Mesendoderm (in vitro differentiated cells): ENCODE data around the gene UBE3D.
"Not testable (repeated sequence)": the region's sequence is repeated elsewhere in the genome, so short reads cannot be mapped to it uniquely, and the experiment has no call there.

Experiments
- DNase-seq: peaks from one replicate; pipeline ENCODE4 v3.0.0; 2013
- H2AK5ac ChIP-seq: 2 replicates; pipeline ENCODE4 v1.6.1; 2013; ENCODE audit warnings: low read length, inconsistent platforms
- H2BK120ac ChIP-seq: 2 replicates; pipeline ENCODE4 v1.6.1; 2013; ENCODE audit warnings: low read depth, mild to moderate bottlenecking, low read length, moderate library complexity, mixed read lengths
- H2BK15ac ChIP-seq: replicated peaks from 2 replicates; pipeline ENCODE4 v1.6.1; 2013; ENCODE audit warnings: low read depth, mild to moderate bottlenecking, moderate library complexity
- H2BK5ac ChIP-seq: 2 replicates; pipeline ENCODE4 v1.6.1; 2013; ENCODE audit warnings: low read length, inconsistent platforms
- H3K18ac ChIP-seq: 2 replicates; pipeline ENCODE4 v1.6.1; 2013; ENCODE audit warnings: mild to moderate bottlenecking, low read length, mixed read lengths
- H3K23ac ChIP-seq: one replicate; pipeline ENCODE4 v1.6.1; 2013; ENCODE audit warnings: low read length
- H3K27ac ChIP-seq: 2 replicates; pipeline ENCODE4 v1.5.1; 2013; ENCODE audit warnings: low read depth, mild to moderate bottlenecking, inconsistent platforms, low read length, moderate library complexity
- H3K27me3 ChIP-seq: 2 replicates; pipeline ENCODE4 v1.6.1; 2013; ENCODE audit warnings: low read length, control low read depth, mild to moderate bottlenecking, inconsistent platforms; ENCODE audit not compliant: insufficient read depth, poor library complexity
- H3K36me3 ChIP-seq: 2 replicates; pipeline ENCODE4 v1.6.1; 2013; ENCODE audit warnings: low read length, inconsistent platforms; ENCODE audit not compliant: control insufficient read depth, insufficient read depth
- H3K4ac ChIP-seq: one replicate; pipeline ENCODE4 v1.6.1; 2013; ENCODE audit warnings: low read depth, mild to moderate bottlenecking, low read length, moderate library complexity
- H3K4me1 ChIP-seq: 2 replicates; pipeline ENCODE4 v1.6.1; 2013; ENCODE audit warnings: low read depth, low read length, inconsistent platforms; ENCODE audit not compliant: control insufficient read depth
- H3K4me2 ChIP-seq: 2 replicates; pipeline ENCODE4 v1.6.1; 2013; ENCODE audit warnings: low read length
- H3K4me3 ChIP-seq: 2 replicates; pipeline ENCODE4 v1.5.1; 2013; ENCODE audit warnings: mild to moderate bottlenecking, low read length
- H3K56ac ChIP-seq: one replicate; pipeline ENCODE4 v1.6.1; 2013; ENCODE audit warnings: low read length
- H3K79me1 ChIP-seq: 2 replicates; pipeline ENCODE4 v1.6.1; 2013; ENCODE audit warnings: low read length, inconsistent platforms
- H3K79me2 ChIP-seq: 2 replicates; pipeline ENCODE4 v1.6.1; 2013; ENCODE audit warnings: mild to moderate bottlenecking, low read length; ENCODE audit not compliant: control insufficient read depth, insufficient read depth
- H3K9ac ChIP-seq: 2 replicates; pipeline ENCODE4 v1.6.1; 2013; ENCODE audit warnings: low read length, inconsistent platforms
- H4K5ac ChIP-seq: one replicate; pipeline ENCODE4 v1.6.1; 2013; ENCODE audit warnings: low read length
- H4K8ac ChIP-seq: one replicate; pipeline ENCODE4 v1.6.1; 2013; ENCODE audit warnings: low read depth, mild to moderate bottlenecking, control low read depth, low read length, moderate library complexity
- WGBS: extraction: QIAGEN DNeasy Blood & Tissue Kit; methylation state at CpG from one replicate; pipeline ENCODE4 v1.1.7; 2013; ENCODE audit warnings: low lambda C conversion rate, missing lambda C conversion rate; ENCODE audit not compliant: insufficient coverage; ENCODE audit errors: extremely low coverage; 5-methylcytosine and 5-hydroxymethylcytosine counted together

The UBE3D gene

DNA sequence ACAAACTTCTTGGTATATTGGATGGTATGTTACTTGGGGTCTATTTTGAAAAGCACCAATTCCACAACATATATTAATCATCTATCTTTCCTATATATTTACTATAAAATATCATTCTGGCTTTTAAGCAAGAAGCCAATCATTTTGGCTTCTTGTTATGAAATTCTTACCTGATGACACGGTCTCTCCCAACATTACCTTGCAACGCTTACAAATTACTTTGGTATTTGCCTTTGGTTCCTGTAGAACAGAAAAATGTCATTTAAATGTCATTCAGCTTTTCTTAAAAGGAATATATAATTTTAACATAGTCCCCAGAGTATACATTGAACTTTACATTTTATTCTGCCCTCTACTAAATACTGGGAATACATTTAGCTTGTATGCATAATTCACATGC lies 27.4 kb downstream of the UBE3D start:
- no peak overlapping the region for H3K9ac ChIP-seq
- no peak overlapping the region for H3K27ac ChIP-seq
- H3K4me2 ChIP-seq, result no peak overlapping the region
- H4K8ac ChIP-seq, result no peak overlapping the region
- no peak overlapping the region for H3K18ac ChIP-seq
- H3K79me1 ChIP-seq, result no peaks in the 10 kb centered on the region
- H3K4ac ChIP-seq, result no peak overlapping the region
- H2BK5ac ChIP-seq, result no peak overlapping the region
- H3K56ac ChIP-seq, result no peak overlapping the region
- H3K4me1 ChIP-seq, result peaks cover 3% of the 10 kb centered on the region
- no peaks in the 10 kb centered on the region for H3K27me3 ChIP-seq
- no peak overlapping the region for H2AK5ac ChIP-seq
- no peak overlapping the region for H3K4me3 ChIP-seq
- H3K79me2 ChIP-seq, result no peaks in the 10 kb centered on the region
- WGBS, result no CpG with 5 or more reads among the region's 2 CpGs
- DNase-seq, result peak; percentile 57
- H3K36me3 ChIP-seq, result no peaks in the 10 kb centered on the region
- no peak overlapping the region for H3K23ac ChIP-seq
- no peak overlapping the region for H2BK15ac ChIP-seq
- H2BK120ac ChIP-seq, result no peak overlapping the region
- no peak overlapping the region for H4K5ac ChIP-seq

DNA sequence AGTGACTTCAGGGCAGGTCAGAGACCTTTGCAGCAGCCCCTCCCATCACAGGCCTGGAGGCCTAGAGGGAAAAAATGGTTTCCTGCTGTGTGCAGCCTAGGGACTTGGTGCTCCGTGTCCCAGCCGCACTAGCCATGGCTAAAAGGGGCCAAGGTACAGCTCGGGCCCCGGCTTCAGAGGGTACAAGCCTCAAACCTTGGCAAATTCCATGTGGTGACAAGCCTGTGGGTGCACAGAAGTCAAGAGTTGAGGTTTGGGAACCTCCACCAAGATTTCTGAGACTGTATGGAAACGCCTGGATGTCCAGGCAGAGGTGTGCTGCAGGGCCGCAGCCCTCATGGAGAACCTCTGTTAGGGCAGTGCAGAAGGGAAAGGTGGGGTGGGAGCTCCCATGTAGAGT lies 34.0 kb downstream of the UBE3D start:
- Histone ChIP-seq H2BK5ac (no peak overlapping the region), H4K8ac (no peak overlapping the region), H3K36me3 (peaks cover 4% of the 10 kb centered on the region), H4K5ac (no peak overlapping the region), H3K79me2 (no peaks in the 10 kb centered on the region), H3K4ac (no peak overlapping the region), H3K4me3 (no peak overlapping the region), H2AK5ac (no peak overlapping the region), H2BK120ac (no peak overlapping the region), H3K27ac (no peak overlapping the region), H3K56ac (no peak overlapping the region), H3K4me1 (no peaks in the 10 kb centered on the region), H3K18ac (no peak overlapping the region), H3K23ac (no peak overlapping the region), H3K4me2 (no peak overlapping the region), H2BK15ac (no peak overlapping the region), H3K9ac (no peak overlapping the region), H3K27me3 (no peaks in the 10 kb centered on the region), H3K79me1 (no peaks in the 10 kb centered on the region)
- no CpG with 5 or more reads among the region's 6 CpGs for WGBS
- peak; percentile 20 for DNase-seq

DNA sequence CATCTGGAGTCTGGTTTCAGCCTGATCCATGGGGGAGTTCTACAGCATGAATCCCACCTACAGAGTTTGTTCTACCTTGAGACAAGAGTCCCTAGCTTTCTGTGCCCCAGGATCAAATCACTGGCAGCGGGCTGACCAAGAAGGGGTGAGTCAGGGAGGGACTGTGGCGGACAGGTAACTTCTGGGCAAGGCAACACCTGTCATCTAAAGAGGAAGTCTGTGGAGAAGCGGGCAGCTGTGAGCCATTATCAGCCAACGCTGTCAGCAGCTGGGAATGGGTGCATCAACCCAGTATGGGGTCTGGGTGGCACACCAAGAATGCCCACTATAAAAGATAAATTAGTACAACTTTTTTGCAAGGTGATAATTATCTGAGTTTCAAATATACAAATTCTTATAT lies 45.9 kb downstream of the UBE3D start:
- Histone ChIP-seq H3K4me3 (no peak overlapping the region), H3K4me2 (no peak overlapping the region), H2BK120ac (no peak overlapping the region), H3K79me2 (no peaks in the 10 kb centered on the region), H3K4ac (no peak overlapping the region), H3K79me1 (no peaks in the 10 kb centered on the region), H2BK5ac (no peak overlapping the region), H3K56ac (no peak overlapping the region), H4K5ac (no peak overlapping the region), H3K27ac (no peak overlapping the region), H3K27me3 (no peaks in the 10 kb centered on the region), H3K18ac (no peak overlapping the region), H2BK15ac (no peak overlapping the region), H4K8ac (no peak overlapping the region), H2AK5ac (no peak overlapping the region), H3K9ac (no peak overlapping the region), H3K4me1 (no peaks in the 10 kb centered on the region), H3K36me3 (no peaks in the 10 kb centered on the region), H3K23ac (no peak overlapping the region)
- WGBS, result no CpG with 5 or more reads among the region's 4 CpGs
- no peak for DNase-seq

DNA sequence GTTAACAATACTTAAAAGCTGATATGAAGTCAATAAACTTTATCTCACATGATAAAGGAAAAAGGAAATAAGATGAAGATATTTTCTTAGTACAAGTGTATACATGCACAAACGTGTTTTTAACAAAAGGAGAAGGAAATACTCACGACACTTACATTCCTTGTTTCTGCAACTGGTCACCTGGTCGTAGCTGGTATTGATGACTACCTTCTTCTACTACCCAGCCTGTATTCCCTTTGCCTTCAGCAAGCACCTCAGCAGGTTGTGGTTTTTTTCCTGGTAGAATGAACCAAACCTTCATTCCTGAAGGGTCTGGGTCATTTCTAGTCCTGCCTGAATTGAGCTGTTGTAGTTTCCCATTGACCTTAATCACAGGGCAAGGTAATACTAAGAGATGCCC lies 54.5 kb downstream of the UBE3D start:
- not testable (repeated sequence) for H4K8ac ChIP-seq, H3K56ac ChIP-seq, H3K27me3 ChIP-seq, H2BK5ac ChIP-seq, H3K79me1 ChIP-seq, H3K4ac ChIP-seq, H2BK120ac ChIP-seq, H3K4me2 ChIP-seq, H3K18ac ChIP-seq, H4K5ac ChIP-seq, H3K4me3 ChIP-seq, H3K23ac ChIP-seq, H2BK15ac ChIP-seq, H3K9ac ChIP-seq, H3K79me2 ChIP-seq, H3K27ac ChIP-seq, DNase-seq, H2AK5ac ChIP-seq, H3K36me3 ChIP-seq, H3K4me1 ChIP-seq
- no CpG with 5 or more reads among the region's 3 CpGs for WGBS

DNA sequence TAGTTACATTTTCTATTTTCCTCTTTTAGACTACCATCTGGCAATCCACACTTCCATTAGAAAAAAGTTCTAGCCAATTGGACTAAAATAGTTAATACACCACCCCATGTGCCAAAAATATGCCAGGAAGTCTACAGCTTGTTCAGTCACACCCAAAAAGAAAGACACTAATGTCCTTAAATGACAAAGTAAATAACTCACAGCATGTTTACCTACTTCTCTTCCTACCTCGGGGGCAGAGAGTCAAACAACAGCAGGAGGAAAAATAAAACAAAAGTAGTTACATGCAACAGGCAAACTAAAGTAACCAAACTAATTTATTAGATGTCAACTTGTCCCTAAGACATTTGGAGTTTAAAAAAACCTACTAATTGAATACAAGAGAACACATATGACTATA lies 57.0 kb downstream of the UBE3D start:
- WGBS, result no CpG with 5 or more reads among the region's 1 CpG
- no peak overlapping the region for H4K5ac ChIP-seq

DNA sequence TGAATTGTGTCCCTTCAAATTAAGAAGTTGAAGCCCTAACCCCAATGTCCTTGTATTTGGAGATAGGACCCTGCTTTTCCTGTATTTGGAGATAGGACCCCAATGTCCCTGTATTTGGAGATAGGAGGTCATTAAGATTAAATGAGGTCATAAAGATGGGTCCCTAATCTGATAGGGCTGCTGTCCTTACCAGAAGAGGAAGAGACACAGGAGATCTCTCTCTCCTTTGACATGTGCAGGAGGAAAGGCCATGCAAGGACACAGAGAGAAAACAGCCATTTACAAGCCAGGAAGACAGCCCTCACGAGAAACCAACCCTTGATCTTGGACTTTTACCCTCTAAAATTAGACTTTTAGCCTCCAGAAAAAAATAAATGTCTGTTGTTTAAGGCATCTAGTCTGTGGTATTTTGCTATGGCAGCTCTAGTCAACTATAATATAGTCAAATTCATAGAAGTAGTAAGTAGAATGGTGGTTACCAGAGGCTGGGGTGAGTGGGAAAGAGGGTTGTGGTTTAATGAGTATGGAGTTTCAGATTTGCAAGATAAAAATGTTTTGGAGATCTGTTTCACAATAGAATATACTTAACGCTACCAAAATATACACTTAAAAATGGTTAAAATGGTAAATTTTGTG lies 59.3 kb downstream of the UBE3D start:
- Histone ChIP-seq H4K5ac (no peak overlapping the region), H3K4me1 (no peaks in the 10 kb centered on the region), H3K56ac (no peak overlapping the region), H2BK15ac (no peak overlapping the region), H3K27me3 (no peaks in the 10 kb centered on the region), H3K4me2 (no peak overlapping the region), H2AK5ac (no peak overlapping the region), H3K27ac (no peak overlapping the region), H3K79me1 (no peaks in the 10 kb centered on the region), H3K79me2 (no peaks in the 10 kb centered on the region), H3K23ac (no peak overlapping the region), H4K8ac (no peak overlapping the region), H3K18ac (no peak overlapping the region), H3K4me3 (no peak overlapping the region), H2BK120ac (no peak overlapping the region), H3K4ac (no peak overlapping the region), H3K9ac (no peak overlapping the region), H2BK5ac (no peak overlapping the region), H3K36me3 (no peaks in the 10 kb centered on the region)
- DNase-seq, result no peak
- no CpG with 5 or more reads among the region's 2 CpGs for WGBS

More for the DNA sequence above, 57.0 kb downstream of the UBE3D start:
- Histone ChIP-seq H3K18ac (no peak overlapping the region), H3K27ac (no peak overlapping the region), H2BK15ac (no peak overlapping the region), H2AK5ac (no peak overlapping the region), H3K79me2 (no peaks in the 10 kb centered on the region), H2BK5ac (no peak overlapping the region), H3K36me3 (no peaks in the 10 kb centered on the region), H3K4me3 (no peak overlapping the region), H3K4me1 (no peaks in the 10 kb centered on the region), H3K4me2 (no peak overlapping the region), H3K56ac (no peak overlapping the region), H3K23ac (no peak overlapping the region), H4K8ac (no peak overlapping the region), H3K9ac (no peak overlapping the region), H3K4ac (no peak overlapping the region), H2BK120ac (no peak overlapping the region), H3K79me1 (no peaks in the 10 kb centered on the region), H3K27me3 (no peaks in the 10 kb centered on the region)
- DNase-seq, result no peak
